ENCODE data around the gene SS18L1. TPM values are rescaled to one million over a fixed set of nuclear protein-coding genes. Genes with fewer than 3 reads are reported as not detected.

SS18L1 gene
- total RNA-seq, 3 donors from 2014 or later (not counting 1 experiment from before 2014, with no cell fraction given): 19.1 to 26.0 (median 23.7) TPM

DNA sequence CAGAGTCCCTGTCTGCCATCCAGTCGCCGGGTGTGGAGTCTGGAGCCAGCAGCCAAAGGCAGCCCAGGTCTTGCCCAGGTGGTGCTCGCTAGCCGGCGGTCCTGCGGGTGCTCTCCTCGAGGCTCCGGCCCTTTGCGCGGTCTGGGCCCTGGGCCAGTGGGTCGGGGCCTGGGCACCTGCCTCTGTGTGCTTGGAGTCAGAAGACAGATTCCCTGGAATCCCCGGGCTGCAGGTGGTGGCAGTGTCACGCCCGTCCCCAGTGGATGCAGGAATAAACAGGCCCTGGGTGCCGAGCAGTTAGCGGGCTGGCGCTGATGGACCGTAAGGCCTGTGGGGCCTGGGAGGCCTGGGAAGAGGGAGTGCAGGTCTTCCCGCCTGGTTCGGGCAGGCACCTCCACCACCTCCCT, 5.3 kb downstream of the SS18L1 start:
- H3K27me3 ChIP-seq (ENCODE audit: control insufficient read depth, insufficient read depth, low read length): no peaks in the 10 kb centered on the region
- no peak overlapping the region for H3K4me3 ChIP-seq (ENCODE audit: low read length)
- H3K36me3 ChIP-seq (ENCODE audit: control insufficient read depth, insufficient read depth, low read length): no peaks in the 10 kb centered on the region
- peaks cover 0 to 2% of the 10 kb centered on the region in 2 donors for H3K9me3 Mint-ChIP-seq
- no peak for ATAC-seq
- peaks cover 28 to 44% of the 10 kb centered on the region in 2 donors for H3K4me1 Mint-ChIP-seq
- 96% methylated on average over 18 of the region's 20 CpGs for WGBS (ENCODE audit: insufficient coverage)
- no peaks in the 10 kb centered on the region for H3K27me3 Mint-ChIP-seq (ENCODE audit: low read depth in 2 of 2)
- DNase-seq: no peak
- H3K4me1 ChIP-seq (ENCODE audit: control insufficient read depth, insufficient read depth, low read length): peaks cover 11% of the 10 kb centered on the region
- H3K27ac ChIP-seq (ENCODE audit: low read length): no peak overlapping the region
- no peaks in the 10 kb centered on the region for H3K9me3 ChIP-seq (ENCODE audit: control insufficient read depth, insufficient read depth, low read length)
- no peaks in the 10 kb centered on the region for H3K36me3 Mint-ChIP-seq
- no peak overlapping the region for H3K4me3 Mint-ChIP-seq
- no peak overlapping the region for H3K27ac Mint-ChIP-seq
- TF ChIP-seq, protein P1, sequence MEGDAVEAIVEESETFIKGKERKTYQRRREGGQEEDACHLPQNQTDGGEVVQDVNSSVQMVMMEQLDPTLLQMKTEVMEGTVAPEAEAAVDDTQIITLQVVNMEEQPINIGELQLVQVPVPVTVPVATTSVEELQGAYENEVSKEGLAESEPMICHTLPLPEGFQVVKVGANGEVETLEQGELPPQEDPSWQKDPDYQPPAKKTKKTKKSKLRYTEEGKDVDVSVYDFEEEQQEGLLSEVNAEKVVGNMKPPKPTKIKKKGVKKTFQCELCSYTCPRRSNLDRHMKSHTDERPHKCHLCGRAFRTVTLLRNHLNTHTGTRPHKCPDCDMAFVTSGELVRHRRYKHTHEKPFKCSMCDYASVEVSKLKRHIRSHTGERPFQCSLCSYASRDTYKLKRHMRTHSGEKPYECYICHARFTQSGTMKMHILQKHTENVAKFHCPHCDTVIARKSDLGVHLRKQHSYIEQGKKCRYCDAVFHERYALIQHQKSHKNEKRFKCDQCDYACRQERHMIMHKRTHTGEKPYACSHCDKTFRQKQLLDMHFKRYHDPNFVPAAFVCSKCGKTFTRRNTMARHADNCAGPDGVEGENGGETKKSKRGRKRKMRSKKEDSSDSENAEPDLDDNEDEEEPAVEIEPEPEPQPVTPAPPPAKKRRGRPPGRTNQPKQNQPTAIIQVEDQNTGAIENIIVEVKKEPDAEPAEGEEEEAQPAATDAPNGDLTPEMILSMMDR (IDR thresholded peaks at IDR 0.05): no peak
- intact Hi-C loops (cut with micrococcal nuclease): no loop called here

DNA sequence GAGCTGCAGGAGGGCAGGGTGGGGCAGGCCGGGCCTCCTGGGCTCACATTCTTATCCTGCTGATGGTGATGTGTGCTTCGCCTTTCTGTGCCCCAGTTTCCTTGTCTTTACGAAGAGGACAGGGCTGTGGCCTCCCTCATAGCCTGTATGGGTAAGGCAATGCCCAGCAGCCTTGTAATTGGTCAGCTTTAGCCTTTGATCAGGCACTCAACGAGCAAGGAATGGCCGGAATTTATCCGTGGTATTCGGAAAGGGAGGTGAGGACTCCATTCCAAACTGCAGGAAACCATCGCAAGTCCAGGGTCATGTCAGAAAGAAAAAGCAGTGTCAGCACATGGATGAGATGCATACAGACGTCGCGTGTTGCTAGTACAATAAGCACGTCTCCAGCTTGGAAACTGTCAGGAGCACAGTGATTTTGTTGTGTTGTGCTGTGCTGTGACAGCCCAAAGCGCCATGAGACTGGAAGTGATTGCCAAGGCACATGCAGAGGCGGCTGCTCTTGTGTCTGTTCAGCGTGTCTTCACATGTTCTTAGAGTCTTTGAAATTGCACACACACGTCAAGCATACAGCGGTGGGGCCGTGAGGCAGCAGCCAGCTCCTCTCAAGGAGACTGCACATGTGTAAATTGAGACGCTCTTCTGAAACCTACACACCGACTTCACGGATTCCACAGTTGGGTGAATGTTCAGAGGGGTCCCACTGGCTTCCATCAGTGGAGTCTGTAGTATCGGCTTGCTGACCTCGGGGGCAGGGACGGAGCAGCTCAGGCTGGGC, 6.2 kb downstream of the SS18L1 start:
- ATAC-seq: no peak
- H3K4me3 ChIP-seq (ENCODE audit: low read length): no peak overlapping the region
- Mint-ChIP-seq H3K9me3 (peaks cover 0 to 2% of the 10 kb centered on the region in 2 donors), H3K4me3 (no peak overlapping the region), H3K27me3 (ENCODE audit: low read depth in 2 of 2) (no peaks in the 10 kb centered on the region), H3K27ac (no peak overlapping the region), H3K36me3 (no peaks in the 10 kb centered on the region), H3K4me1 (peaks cover 24 to 41% of the 10 kb centered on the region in 2 donors)
- TF ChIP-seq, protein P1 (IDR thresholded peaks at IDR 0.05): no peak
- H3K36me3 ChIP-seq (ENCODE audit: control insufficient read depth, insufficient read depth, low read length): no peaks in the 10 kb centered on the region
- WGBS (ENCODE audit: insufficient coverage): 95% methylated on average over 24 of the region's 24 CpGs
- no peaks in the 10 kb centered on the region for H3K9me3 ChIP-seq (ENCODE audit: control insufficient read depth, insufficient read depth, low read length)
- no peak overlapping the region for H3K27ac ChIP-seq (ENCODE audit: low read length)
- peaks cover 5% of the 10 kb centered on the region for H3K4me1 ChIP-seq (ENCODE audit: control insufficient read depth, insufficient read depth, low read length)
- H3K27me3 ChIP-seq (ENCODE audit: control insufficient read depth, insufficient read depth, low read length): no peaks in the 10 kb centered on the region
- DNase-seq: no peak
- intact Hi-C loops (cut with micrococcal nuclease): no loop called here

DNA sequence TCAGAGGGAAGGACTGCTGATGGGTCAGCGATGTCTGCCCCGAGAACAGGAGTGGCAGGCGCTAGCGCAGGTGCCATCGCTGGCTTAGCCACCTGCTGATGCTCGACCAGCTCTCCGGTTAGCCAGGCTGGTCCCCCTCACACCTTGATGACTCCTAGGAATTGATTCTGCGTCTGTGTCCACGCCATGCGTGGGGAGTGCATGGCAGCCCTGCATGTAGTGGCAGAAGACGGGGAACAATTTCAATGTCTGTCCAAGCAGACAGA, 6.7 kb downstream of the SS18L1 start:
- Histone ChIP-seq H3K4me1 (ENCODE audit: control insufficient read depth, insufficient read depth, low read length) (peaks cover under 1% of the 10 kb centered on the region), H3K4me3 (ENCODE audit: low read length) (no peak overlapping the region), H3K36me3 (ENCODE audit: control insufficient read depth, insufficient read depth, low read length) (no peaks in the 10 kb centered on the region), H3K9me3 (ENCODE audit: control insufficient read depth, insufficient read depth, low read length) (no peaks in the 10 kb centered on the region), H3K27ac (ENCODE audit: low read length) (no peak overlapping the region), H3K27me3 (ENCODE audit: control insufficient read depth, insufficient read depth, low read length) (no peaks in the 10 kb centered on the region)
- Mint-ChIP-seq H3K4me1 (peaks cover 19 to 39% of the 10 kb centered on the region in 2 donors), H3K9me3 (peaks cover 0 to 2% of the 10 kb centered on the region in 2 donors), H3K27me3 (ENCODE audit: low read depth in 2 of 2) (no peaks in the 10 kb centered on the region), H3K4me3 (no peak overlapping the region), H3K27ac (no peak overlapping the region), H3K36me3 (no peaks in the 10 kb centered on the region)
- ATAC-seq: no peak
- 97% methylated on average over 11 of the region's 11 CpGs for WGBS (ENCODE audit: insufficient coverage)
- intact Hi-C loops (cut with micrococcal nuclease): no loop called here
- TF ChIP-seq, protein P1 (IDR thresholded peaks at IDR 0.05): no peak
- DNase-seq: no peak

DNA sequence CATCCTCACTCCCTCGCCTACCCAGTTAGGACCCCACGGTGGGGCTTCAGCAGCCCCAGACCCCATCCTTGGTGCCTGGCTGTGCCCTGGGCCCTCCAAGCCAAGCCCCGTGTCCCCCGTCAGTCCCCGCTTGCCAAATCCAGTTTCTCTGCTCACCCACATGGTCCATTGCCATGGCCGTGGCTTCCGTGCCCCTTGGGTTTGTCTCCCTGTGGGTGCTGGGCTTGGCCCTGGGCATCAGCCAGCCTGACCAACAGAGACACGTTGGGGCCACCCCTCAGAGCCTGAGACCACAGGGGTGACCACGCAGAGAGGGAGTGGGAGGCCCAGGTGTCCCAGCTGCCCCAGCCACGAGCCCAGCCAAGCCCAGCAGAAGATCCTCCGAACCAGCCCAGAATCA, 7.7 kb downstream of the SS18L1 start:
- intact Hi-C loops (cut with micrococcal nuclease): no loop called here
- peaks cover 15 to 35% of the 10 kb centered on the region in 2 donors for H3K4me1 Mint-ChIP-seq

More for the DNA sequence above, 7.7 kb downstream of the SS18L1 start:
- no peak for DNase-seq
- Histone ChIP-seq H3K27me3 (ENCODE audit: control insufficient read depth, insufficient read depth, low read length) (no peaks in the 10 kb centered on the region), H3K4me3 (ENCODE audit: low read length) (no peak overlapping the region), H3K4me1 (ENCODE audit: control insufficient read depth, insufficient read depth, low read length) (no peaks in the 10 kb centered on the region), H3K27ac (ENCODE audit: low read length) (no peak overlapping the region), H3K9me3 (ENCODE audit: control insufficient read depth, insufficient read depth, low read length) (no peaks in the 10 kb centered on the region), H3K36me3 (ENCODE audit: control insufficient read depth, insufficient read depth, low read length) (no peaks in the 10 kb centered on the region)
- H3K36me3 Mint-ChIP-seq: no peaks in the 10 kb centered on the region
- peaks cover 0 to 2% of the 10 kb centered on the region in 2 donors for H3K9me3 Mint-ChIP-seq
- ATAC-seq: no peak
- WGBS (ENCODE audit: insufficient coverage): 85% methylated on average over 11 of the region's 11 CpGs
- no peak overlapping the region for H3K4me3 Mint-ChIP-seq
- TF ChIP-seq, protein P1 (IDR thresholded peaks at IDR 0.05): no peak
- no peak overlapping the region for H3K27ac Mint-ChIP-seq
- H3K27me3 Mint-ChIP-seq (ENCODE audit: low read depth in 2 of 2): no peaks in the 10 kb centered on the region

Data from natural killer cell (primary cell).